Calu3 (cell line): ENCODE measurements around the gene CRYGN. TPM values are rescaled to one million over a fixed set of nuclear protein-coding genes. Genes with fewer than 3 reads are reported as not detected.

Experiments used
- BruUV-seq: library from RNA; stranded (reverse); fragments of 400-500 nt; replicated peaks from 2 replicates; lab custom pipeline; 2021; lab: Mats Ljungman, UMichigan
- CTCF ChIA-PET: fragments of 300-600 bp; sonication (Branson Sonifier 250); formaldehyde crosslinking; loops from one replicate; lab custom pipeline; 2022; ENCODE audit warnings: antibody characterized with exemption; lab: Charles Lee
- DNase-seq: peaks from one replicate; pipeline ENCODE4 v3.0.0; 2022
- H3K27ac Mint-ChIP-seq: one replicate; pipeline ENCODE4 v1.8.0; 2022; ENCODE audit warnings: mixed read lengths; ENCODE audit not compliant: unreplicated experiment
- H3K27me3 Mint-ChIP-seq: one replicate; pipeline ENCODE4 v1.8.0; 2022; ENCODE audit warnings: mixed read lengths; ENCODE audit not compliant: unreplicated experiment
- H3K36me3 Mint-ChIP-seq: one replicate; pipeline ENCODE4 v1.8.0; 2022; ENCODE audit warnings: mild to moderate bottlenecking, moderate library complexity, mixed read lengths; ENCODE audit not compliant: insufficient read depth, unreplicated experiment
- H3K4me1 Mint-ChIP-seq: one replicate; pipeline ENCODE4 v1.8.0; 2022; ENCODE audit warnings: mild to moderate bottlenecking, low read depth, mixed read lengths; ENCODE audit not compliant: unreplicated experiment
- H3K4me3 Mint-ChIP-seq: one replicate; pipeline ENCODE4 v1.8.0; 2022; ENCODE audit warnings: mild to moderate bottlenecking, low read depth, moderate library complexity, mixed read lengths; ENCODE audit not compliant: unreplicated experiment
- H3K9me3 Mint-ChIP-seq: one replicate; pipeline ENCODE4 v1.8.0; 2022; ENCODE audit warnings: low read depth, mixed read lengths; ENCODE audit not compliant: unreplicated experiment
- CTCF ChIP-seq: fragments of 200-600 bp; IDR thresholded peaks from one replicate; pipeline ENCODE4 v1.8.0; 2022; ENCODE audit warnings: antibody characterized with exemption; ENCODE audit not compliant: unreplicated experiment
- intact Hi-C: fragments of 100-400 bp; cut with micrococcal nuclease; formaldehyde crosslinking; loops from one replicate; pipeline ENCODE4 v1.10.0; 2022; ENCODE audit not compliant: unreplicated experiment
- total RNA-seq: library from RNA; stranded (reverse); gene quantifications from 2 replicates; pipeline ENCODE4 v1.2.3, GENCODE V29; 2022

The CRYGN gene
- total RNA-seq, 1 experiment from 2014 or later = not detected

DNA sequence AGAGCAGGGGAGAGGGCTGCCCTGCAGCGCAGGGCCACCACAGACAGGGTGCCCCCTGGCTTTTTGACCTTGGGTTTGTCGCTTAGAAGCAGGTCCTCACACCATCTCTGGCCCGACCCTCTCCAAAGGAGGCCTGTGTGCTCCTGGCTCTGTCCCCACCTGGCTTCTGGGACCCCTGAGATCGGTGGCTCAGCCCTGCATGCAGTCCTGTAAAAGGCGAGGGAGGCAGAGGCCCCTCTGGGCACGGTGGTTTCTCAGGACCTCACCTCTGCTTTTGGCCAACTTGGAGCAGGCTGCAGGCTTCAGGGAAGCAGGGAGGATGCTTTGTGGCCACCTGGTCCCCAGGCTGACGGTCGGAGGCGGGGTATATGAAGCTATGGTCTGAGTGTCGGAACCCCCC is 51.5 kb downstream of the CRYGN start:
- intact Hi-C loops = no loop called here
- CTCF ChIA-PET = no interaction called here
- no peaks in the 10 kb centered on the region for H3K9me3 Mint-ChIP-seq
- no TSS peak for BruUV-seq
- no peak for DNase-seq
- no peaks in the 10 kb centered on the region for H3K36me3 Mint-ChIP-seq
- peaks cover 70% of the 10 kb centered on the region for H3K27me3 Mint-ChIP-seq
- peaks cover 15% of the 10 kb centered on the region for H3K4me1 Mint-ChIP-seq
- TF ChIP-seq CTCF = no peak
- H3K27ac Mint-ChIP-seq = no peak overlapping the region
- no peak overlapping the region for H3K4me3 Mint-ChIP-seq

GRCh38 chr7:151388007-151388297 is 52.0 kb downstream of the CRYGN start:
- H3K36me3 Mint-ChIP-seq = no peaks in the 10 kb centered on the region
- H3K27me3 Mint-ChIP-seq = peaks cover 70% of the 10 kb centered on the region
- H3K9me3 Mint-ChIP-seq = no peaks in the 10 kb centered on the region
- BruUV-seq = no TSS peak
- H3K4me3 Mint-ChIP-seq = no peak overlapping the region
- CTCF ChIA-PET = no interaction called here
- peaks cover 11% of the 10 kb centered on the region for H3K4me1 Mint-ChIP-seq
- intact Hi-C loops = no loop called here
- no peak for TF ChIP-seq CTCF
- DNase-seq = no peak
- H3K27ac Mint-ChIP-seq = no peak overlapping the region

DNA sequence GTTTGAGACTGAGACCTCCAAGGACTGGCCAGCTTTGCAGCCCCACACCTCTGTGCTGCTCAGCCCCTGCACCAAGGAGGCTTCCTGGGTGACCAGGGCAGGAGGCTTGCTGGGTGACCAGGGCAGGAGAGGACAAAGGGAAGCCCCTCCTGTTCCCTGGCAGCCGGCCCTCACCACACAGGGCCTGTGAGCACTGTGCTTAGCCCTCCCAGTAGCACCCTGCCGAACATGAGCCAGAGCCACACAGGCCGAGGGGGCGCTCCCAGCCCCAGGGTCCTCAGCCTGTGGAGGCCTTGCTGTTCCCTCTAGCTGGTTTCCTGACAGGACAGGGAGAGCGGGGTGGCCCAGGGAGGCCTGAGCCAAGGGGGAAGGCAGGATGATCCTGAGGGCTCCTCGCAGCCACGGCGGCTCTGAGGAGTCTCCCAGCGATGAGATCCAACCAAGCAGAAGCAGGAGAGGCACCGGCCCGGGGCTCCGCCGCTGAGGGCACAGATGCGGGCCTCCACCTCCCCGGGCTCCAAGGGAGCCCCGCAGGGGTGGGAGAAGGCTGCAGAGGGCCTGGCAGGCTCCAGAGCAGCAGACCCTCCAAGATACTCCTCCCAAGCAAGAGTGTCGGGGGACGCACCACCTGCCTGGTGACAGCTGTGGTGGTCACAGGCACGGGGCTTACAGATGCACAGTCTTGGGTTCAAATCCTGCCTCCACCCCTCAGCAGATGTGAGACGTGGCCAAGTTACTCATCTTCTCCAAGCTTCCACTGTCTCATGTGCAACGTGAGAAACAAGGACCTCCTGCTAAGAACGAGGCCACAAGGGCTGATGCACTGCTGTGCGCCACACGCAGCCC is 52.6 kb downstream of the CRYGN start:
- no peaks in the 10 kb centered on the region for H3K9me3 Mint-ChIP-seq
- no peaks in the 10 kb centered on the region for H3K36me3 Mint-ChIP-seq
- no peak overlapping the region for H3K27ac Mint-ChIP-seq
- no TSS peak for BruUV-seq
- CTCF ChIA-PET = no interaction called here
- peaks cover 70% of the 10 kb centered on the region for H3K27me3 Mint-ChIP-seq
- no peak for TF ChIP-seq CTCF
- no peak for DNase-seq
- intact Hi-C loops = no loop called here
- H3K4me1 Mint-ChIP-seq = peaks cover 10% of the 10 kb centered on the region
- no peak overlapping the region for H3K4me3 Mint-ChIP-seq

DNA sequence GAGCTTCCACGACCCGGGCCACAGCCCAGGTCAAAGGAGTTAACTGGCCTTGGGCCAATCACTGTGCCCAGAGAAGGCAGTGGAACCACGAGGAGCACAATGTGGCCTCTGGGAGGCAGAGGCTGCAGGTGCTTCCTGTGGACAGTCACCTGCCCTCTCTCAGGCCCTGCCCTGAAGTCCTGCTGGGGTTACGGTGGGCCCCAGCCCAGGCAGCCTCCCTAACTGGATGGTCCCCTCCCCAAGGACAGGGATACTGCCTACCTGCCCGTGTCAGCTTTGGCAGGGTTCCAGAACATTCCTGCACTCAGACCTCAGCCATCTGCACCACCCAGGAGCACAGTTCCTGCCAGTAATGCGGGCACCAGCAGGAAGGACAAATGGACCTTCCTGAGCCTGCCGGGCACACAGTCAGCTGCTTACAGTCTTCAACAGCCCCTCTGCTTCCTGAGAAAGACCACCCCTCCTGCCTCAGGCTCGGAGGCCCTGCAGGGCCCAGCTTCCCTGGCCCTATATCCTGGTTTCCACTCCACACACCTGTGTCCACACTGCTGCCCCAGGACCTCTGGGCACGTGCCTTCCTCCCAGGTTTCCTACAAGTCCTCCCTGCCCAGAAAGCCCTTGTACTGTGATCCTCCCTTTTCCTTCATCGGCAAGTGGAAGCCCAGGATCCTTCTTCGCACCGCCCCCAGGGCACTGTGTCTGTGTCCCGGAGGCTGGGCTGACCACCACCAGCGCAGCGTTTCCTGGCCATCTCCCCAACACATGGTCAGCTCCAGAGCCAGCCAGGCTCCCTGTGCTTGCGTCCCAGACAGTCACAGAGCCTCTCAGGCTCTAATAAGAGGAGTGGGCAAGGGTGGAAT is 53.4 kb downstream of the CRYGN start:
- TF ChIP-seq CTCF = no peak
- H3K27me3 Mint-ChIP-seq = peaks cover 70% of the 10 kb centered on the region
- peak; percentile 50 for DNase-seq
- CTCF ChIA-PET = no interaction called here
- H3K4me1 Mint-ChIP-seq = peaks cover 10% of the 10 kb centered on the region
- no peaks in the 10 kb centered on the region for H3K9me3 Mint-ChIP-seq
- H3K36me3 Mint-ChIP-seq = no peaks in the 10 kb centered on the region
- H3K4me3 Mint-ChIP-seq = no peak overlapping the region
- BruUV-seq = no TSS peak
- H3K27ac Mint-ChIP-seq = no peak overlapping the region
- intact Hi-C loops = no loop called here
